K562 (cell line): ENCODE results near the gene ADAMTS6. TPM values are rescaled to one million over a fixed set of nuclear protein-coding genes. Genes with fewer than 3 reads are reported as not detected.
A peak's percentile ranks its signal among the peaks of the same experiment; 100 is the strongest.

ENCODE experiments used
- ATAC-seq: fragments of 200-7000 bp; cut with Tn5 transposase; 3 replicates; pipeline ENCODE4 v1.9.1; 2020; ENCODE audit warnings: moderate library complexity
- BruUV-seq: library from RNA; stranded (reverse); fragments of 400-500 nt; replicated peaks from 2 replicates; lab custom pipeline; 2021; lab: Mats Ljungman, UMichigan
- CTCF ChIA-PET: fragments of 300-600 bp; formaldehyde crosslinking; extraction: SDS; loops from one replicate; lab custom pipeline; 2021; ENCODE audit warnings: low intra/inter-chr PET ratio; lab: Yijun Ruan, JAX
- POLR2A ChIA-PET: fragments of 300-600, 350-650 bp; sonication (Branson Sonifier 250); formaldehyde crosslinking; extraction: SDS; loops from one replicate; lab custom pipeline; 2021; ENCODE audit warnings: antibody characterized with exemption, inconsistent platforms; lab: Yijun Ruan, JAX
- DNase-seq, 4 experiments: peaks; one replicate each; pipeline versions ENCODE4 v3.0.0 to v3.0.0-alpha.2; 2011 to 2018; ENCODE audit warnings: low spot score in 3 of 4, mixed read lengths in 3 of 4; ENCODE audit errors: extremely low read depth in 1 of 4
- FAIRE-seq: peaks from 2 replicates; lab custom pipeline; 2011; peaks lifted over from hg19 to GRCh38; lab: Jason Lieb, UNC
- H2AFZ ChIP-seq: 2 replicates; pipeline ENCODE4 v1.6.0; 2011; ENCODE audit warnings: low read depth, low read length, control low read depth, inconsistent platforms
- H3K27ac ChIP-seq: fragments of 200-600 bp; 3 replicates; pipeline ENCODE4 v1.8.0; 2011; ENCODE audit warnings: low read depth, mild to moderate bottlenecking, control low read depth, inconsistent platforms, low read length, moderate library complexity, mixed read lengths; ENCODE audit errors: extremely low read depth
- H3K27me3 ChIP-seq, 2 experiments: fragments of 300-600 bp in 1 of 2; 2 replicates in 1 of 2; 3 replicates in 1 of 2; pipeline versions ENCODE4 v1.6.0 to v1.8.0; 2011; ENCODE audit warnings: inconsistent platforms in 2 of 2, low read length in 2 of 2, mild to moderate bottlenecking in 1 of 2, mixed read lengths in 1 of 2, moderate library complexity in 1 of 2; ENCODE audit not compliant: control insufficient read depth in 2 of 2, insufficient read depth in 2 of 2
- H3K36me3 ChIP-seq: fragments of 300-600 bp; 3 replicates; pipeline ENCODE4 v1.8.0; 2011; ENCODE audit warnings: mild to moderate bottlenecking, low read length, inconsistent platforms; ENCODE audit not compliant: control insufficient read depth, insufficient read depth
- H3K4me1 ChIP-seq, 2 experiments: fragments of 200-600 bp in 1 of 2; replicated peaks in 1 of 2; 2 replicates in 1 of 2; 3 replicates in 1 of 2; pipeline versions ENCODE4 v1.5.1 to v1.8.0; 2011; ENCODE audit warnings: inconsistent platforms in 2 of 2, low read length in 2 of 2, mild to moderate bottlenecking in 1 of 2, mixed read lengths in 1 of 2, moderate library complexity in 1 of 2; ENCODE audit not compliant: control insufficient read depth in 2 of 2, insufficient read depth in 2 of 2
- H3K4me2 ChIP-seq: 2 replicates; pipeline ENCODE4 v1.6.1; 2011; ENCODE audit warnings: low read length, control low read depth, inconsistent platforms, mixed read lengths; ENCODE audit not compliant: insufficient read depth
- H3K4me3 ChIP-seq: fragments of 200-600 bp; sonication (generic), shearing (Covaris generic); 2 replicates; pipeline ENCODE4 v1.5.1; 2016; ENCODE audit warnings: control low read depth, inconsistent platforms
- H3K79me2 ChIP-seq: fragments of 200-600 bp; 3 replicates; pipeline ENCODE4 v1.8.0; 2011; ENCODE audit warnings: low read length, inconsistent platforms; ENCODE audit not compliant: control insufficient read depth, insufficient read depth
- H3K9ac ChIP-seq, 2 experiments: 2 replicates each; pipeline versions ENCODE4 v1.6.0 to v1.6.1; 2011; ENCODE audit warnings: low read depth in 2 of 2, low read length in 2 of 2, control low read depth in 1 of 2, inconsistent platforms in 1 of 2, mild to moderate bottlenecking in 1 of 2, mixed read lengths in 1 of 2; ENCODE audit not compliant: insufficient read depth in 1 of 2
- H3K9me1 ChIP-seq: one replicate; pipeline ENCODE4 v1.6.0; 2011; ENCODE audit warnings: inconsistent platforms, mild to moderate bottlenecking, low read length, moderate library complexity; ENCODE audit not compliant: control insufficient read depth, insufficient read depth
- H3K9me3 ChIP-seq: replicated peaks from 2 replicates; pipeline ENCODE4 v1.5.1; 2011; ENCODE audit warnings: low read depth, low read length, inconsistent platforms; ENCODE audit not compliant: control insufficient read depth, insufficient read depth
- H4K20me1 ChIP-seq: replicated peaks from 2 replicates; pipeline ENCODE4 v1.6.1; 2011; ENCODE audit warnings: low read length, inconsistent platforms, mixed read lengths; ENCODE audit not compliant: control insufficient read depth, insufficient read depth
- C11orf30 ChIP-seq: fragments of 450-650 bp; IDR thresholded peaks from 2 replicates; pipeline ENCODE4 v1.6.1; 2016; ENCODE audit warnings: low read depth, mild to moderate bottlenecking
- CBX3 ChIP-seq, 2 experiments: IDR thresholded peaks; 1 replicate in 1 of 2; 2 replicates in 1 of 2; pipeline ENCODE4 v1.6.1; 2012; ENCODE audit warnings: inconsistent platforms in 2 of 2, low read length in 2 of 2, borderline replicate concordance in 1 of 2, control low read depth in 1 of 2
- CBX5 ChIP-seq: IDR thresholded peaks from 2 replicates; pipeline ENCODE4 v1.6.1; 2014; ENCODE audit warnings: low read depth, borderline replicate concordance
- GATA2 ChIP-seq: sonication (generic); formaldehyde crosslinking; IDR thresholded peaks from 2 replicates; pipeline ENCODE4 v1.4.0; 2020; ENCODE audit warnings: mild to moderate bottlenecking, missing genetic modification reagents
- RAD21 ChIP-seq, 2 experiments: fragments of 250-450 bp in 1 of 2; fragments of 450-650 bp in 1 of 2; sonication (Bioruptor Pico) in 1 of 2; formaldehyde crosslinking in 1 of 2; IDR thresholded peaks in 1 of 2; conservative IDR thresholded peaks in 1 of 2; 2 replicates each; pipeline versions ENCODE4 v1.4.0 to v1.8.0; 2020 to 2022; ENCODE audit warnings: mild to moderate bottlenecking in 2 of 2, moderate library complexity in 1 of 2
- SRSF9 ChIP-seq: fragments of 200-400 bp; formaldehyde crosslinking; IDR thresholded peaks from 2 replicates; pipeline ENCODE4 v1.6.1; 2017; ENCODE audit warnings: low read depth, low read length, borderline replicate concordance
- TRIM28 ChIP-seq: fragments of 450-650 bp; IDR thresholded peaks from 2 replicates; pipeline ENCODE4 v1.6.1; 2017
- ZNF354B ChIP-seq: fragments of 250-450 bp; sonication (Bioruptor Pico); IDR thresholded peaks from 2 replicates; pipeline ENCODE4 v1.4.0; 2020
- WGBS: fragments of 100-300 bp; shearing (Covaris generic); methylation state at CpG from one replicate; pipeline ENCODE4 v1.1.6; 2016; ENCODE audit warnings: low coverage, mixed read lengths; ENCODE audit not compliant: insufficient coverage; ENCODE audit errors: missing lambda C conversion rate; 5-methylcytosine and 5-hydroxymethylcytosine counted together
- in situ Hi-C: fragments of 300-500 bp; cut with MboI; formaldehyde crosslinking; loops from 4 replicates; pipeline ENCODE4 v1.15.0; 2018; ENCODE audit warnings: inconsistent platforms, mixed read lengths
- intact Hi-C: fragments of 100-400 bp; cut with micrococcal nuclease; formaldehyde crosslinking; loops from 2 replicates; pipeline ENCODE4 v1.14.2; 2022
- polyA plus RNA-seq, 8 experiments: library from polyadenylated mRNA; depleted of rRNA in 4 of 8; stranded (reverse) in 5 of 8; unstranded in 3 of 8; fragments of >200 nt; fragmentation: Nextera tagmentation in 2 of 8; fragmentation: Illumina TruSeq in 1 of 8; extraction: Ambion mirVana in 2 of 8; extraction: Trizol in 1 of 8; gene quantifications; 2 replicates each; pipeline versions ENCODE4 v1.2.1 to v1.2.3, GENCODE V29; 2011 to 2014; ENCODE audit warnings: inconsistent platforms in 1 of 8, missing spikeins in 1 of 8
- total RNA-seq, 7 experiments: library from RNA; depleted of rRNA in 6 of 7; stranded (reverse); fragments of >200 nt in 6 of 7; fragmentation: Illumina TruSeq in 2 of 7; extraction: Trizol in 2 of 7; gene quantifications; 2 replicates each; pipeline versions ENCODE4 v1.2.1 to v1.2.3, GENCODE V29; 2011 to 2021; ENCODE audit warnings: low replicate concordance in 1 of 7

ADAMTS6 gene
- total and polyA plus RNA-seq, 9 of the 15 experiments (the other 6 are each of a cell fraction or from before 2014, with no cell fraction given): 0.57 to 5.3 (median 1.5) TPM

DNA sequence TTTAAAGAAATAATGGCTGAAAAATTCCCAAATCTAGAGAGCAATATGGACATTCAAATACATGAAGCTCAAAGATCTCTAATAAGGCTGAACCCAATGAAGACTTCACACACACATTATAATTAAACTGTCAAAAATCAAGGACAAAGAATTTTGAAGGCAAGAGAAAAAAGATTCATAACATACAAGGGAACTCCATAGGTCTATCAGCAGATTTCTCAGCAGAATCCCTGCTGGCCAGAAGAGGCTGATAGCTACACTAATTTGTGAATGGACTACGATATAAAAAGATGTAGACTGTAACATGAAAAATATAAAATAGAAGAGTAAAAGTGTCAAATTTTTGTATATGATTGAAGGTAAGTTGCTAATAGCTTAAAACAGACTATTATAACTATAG is 251.9 kb downstream of the ADAMTS6 start:
- TF ChIP-seq TRIM28 (peak; percentile 57; the same call in 1 of the 2 replicates), CBX3 (IDR thresholded peaks at IDR 0.05; ENCODE audit: borderline replicate concordance in 1 of 2, low read length in 2 of 2) (peak in 1 of 2 experiments; percentile 75; a peak in 2 of 3 replicates), SRSF9 (no peak), CBX5 (peak; percentile 83; the same call in 1 of the 2 replicates)
- ATAC-seq (no peak), DNase-seq (no peak), FAIRE-seq (no peak)
- Histone ChIP-seq H3K27ac (no peak overlapping the region), H4K20me1 (no peaks in the 10 kb centered on the region), H3K36me3 (no peaks in the 10 kb centered on the region), H3K4me3 (no peak overlapping the region), H3K4me1 (no peaks in the 10 kb centered on the region), H2AFZ (no peak overlapping the region), H3K9me1 (no peaks in the 10 kb centered on the region), H3K9me3 (no peaks in the 10 kb centered on the region), H3K4me2 (no peak overlapping the region), H3K79me2 (no peaks in the 10 kb centered on the region), H3K27me3 (no peaks in the 10 kb centered on the region), H3K9ac (no peak overlapping the region)
- intact Hi-C loops (no loop called here), in situ Hi-C loops (no loop called here)
- CTCF ChIA-PET: no interaction called here
- BruUV-seq: no TSS peak
- 13% methylated on average over 1 of the region's 1 CpG for WGBS
- POLR2A ChIA-PET: no interaction called here

DNA sequence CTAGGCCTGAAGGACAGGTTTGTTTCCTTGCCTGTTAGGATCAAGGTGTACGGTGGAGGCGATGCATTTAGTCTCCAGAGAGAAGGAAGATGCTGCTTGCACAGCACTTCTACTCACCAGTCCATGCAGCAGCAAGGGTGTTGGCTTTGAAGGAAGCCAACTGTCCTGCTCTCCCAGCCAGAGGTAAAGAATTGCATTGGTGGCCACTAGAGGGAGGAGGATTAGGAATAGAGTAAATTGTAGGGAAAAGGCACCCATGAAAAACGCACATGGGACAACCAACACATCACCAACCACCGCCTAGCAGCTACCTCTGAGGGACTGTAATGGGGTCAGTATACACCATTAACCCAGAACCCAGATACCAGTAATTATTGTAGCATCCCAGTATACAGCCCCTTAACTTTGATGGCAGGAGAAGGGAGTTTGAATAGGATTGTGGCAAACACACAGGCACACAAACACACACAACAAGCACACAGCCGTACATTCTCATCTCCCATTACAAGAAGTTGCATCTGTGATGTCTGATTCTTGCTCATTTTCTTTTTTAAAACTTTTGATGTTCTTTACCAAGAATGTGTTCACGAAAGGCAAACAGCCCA is 267.7 kb downstream of the ADAMTS6 start:
- peak; percentile 86 for FAIRE-seq
- peak; percentile 80 for ATAC-seq
- in situ Hi-C loops (no loop called here), intact Hi-C loops (no loop called here)
- no peak overlapping the region for H2AFZ ChIP-seq
- H3K36me3 ChIP-seq: no peaks in the 10 kb centered on the region
- H3K27ac ChIP-seq: no peak overlapping the region
- BruUV-seq: no TSS peak
- H3K4me1 ChIP-seq: no peaks in the 10 kb centered on the region
- H3K9me3 ChIP-seq: no peaks in the 10 kb centered on the region
- peak; percentile 10 to 35 (median 22) for DNase-seq
- H3K9ac ChIP-seq: no peak overlapping the region
- no peak overlapping the region for H3K4me2 ChIP-seq
- H4K20me1 ChIP-seq: no peaks in the 10 kb centered on the region
- POLR2A ChIA-PET: interaction anchor here (0.6 kb wide), 1 partner anchor 930 kb away, joined by 3 read pairs; the partner anchor contains the start of gene SREK1
- no peaks in the 10 kb centered on the region for H3K9me1 ChIP-seq
- CTCF ChIA-PET: interaction anchor here (0.6 kb wide), 1 partner anchor 720 kb away, joined by 3 read pairs; no protein-coding TSS in a partner anchor
- H3K27me3 ChIP-seq: no peaks in the 10 kb centered on the region
- no peak overlapping the region for H3K4me3 ChIP-seq
- H3K79me2 ChIP-seq: no peaks in the 10 kb centered on the region
- WGBS: 15% methylated on average over 6 of the region's 6 CpGs
- TF ChIP-seq C11orf30 (no peak), RAD21 (CRISPR knock-in tag; conservative IDR thresholded peaks at IDR 0.05 in 1 of 2, IDR thresholded peaks at IDR 0.05 in 1 of 2) (peak; percentile 5 to 44; a peak in 2 of 4 replicates), GATA2 (CRISPR knock-in tag) (no peak), ZNF354B (no peak)
